Endothelial cell of umbilical vein (primary cell): ENCODE measurements around the gene ZNF837. TPM values are rescaled to one million over a fixed set of nuclear protein-coding genes. Genes with fewer than 3 reads are reported as not detected.

Source experiments
- BruUV-seq: library from RNA; stranded (reverse); fragments of 400-500 nt; replicated peaks from 2 replicates; lab custom pipeline; 2021; lab: Mats Ljungman, UMichigan
- CTCF ChIA-PET: fragments of 300-600, 350-600 bp; sonication (Branson Sonifier 250); formaldehyde crosslinking; loops from one replicate; lab custom pipeline; 2021; ENCODE audit warnings: antibody characterized with exemption, inconsistent platforms; lab: Charles Lee
- POLR2A ChIA-PET: fragments of 300-600, 350-600 bp; sonication (Branson Sonifier 250); formaldehyde crosslinking; loops from one replicate; lab custom pipeline; 2021; ENCODE audit warnings: antibody characterized with exemption, inconsistent platforms; lab: Charles Lee
- DNase-seq: peaks from one replicate; pipeline ENCODE4 v3.0.0-alpha.2; 2011; ENCODE audit warnings: low read depth, low spot score
- FAIRE-seq: peaks from 2 replicates; lab custom pipeline; 2011; peaks lifted over from hg19 to GRCh38; lab: Jason Lieb, UNC
- H2AFZ ChIP-seq: 2 replicates; pipeline ENCODE4 v1.6.0; 2012; ENCODE audit warnings: low read depth, low read length, control low read depth, inconsistent platforms
- H3K27ac ChIP-seq: 2 replicates; pipeline ENCODE4 v1.5.1; 2011; ENCODE audit warnings: low read depth, mild to moderate bottlenecking, control low read depth, low read length, moderate library complexity; ENCODE audit not compliant: insufficient read depth
- H3K27me3 ChIP-seq, 2 experiments: 2 replicates each; pipeline versions ENCODE4 v1.6.0 to v1.6.1; 2011; ENCODE audit warnings: low read length in 2 of 2, mixed read lengths in 1 of 2; ENCODE audit not compliant: control insufficient read depth in 2 of 2, insufficient read depth in 2 of 2
- H3K36me3 ChIP-seq, 2 experiments: 2 replicates in 1 of 2; 3 replicates in 1 of 2; pipeline ENCODE4 v1.5.1; 2011; ENCODE audit warnings: low read length in 2 of 2, mild to moderate bottlenecking in 1 of 2, moderate library complexity in 1 of 2; ENCODE audit not compliant: control insufficient read depth in 2 of 2, insufficient read depth in 2 of 2; ENCODE audit errors: extremely low read depth in 1 of 2
- H3K4me1 ChIP-seq: 3 replicates; pipeline ENCODE4 v1.5.1; 2011; ENCODE audit warnings: mild to moderate bottlenecking, low read length; ENCODE audit not compliant: control insufficient read depth, insufficient read depth; ENCODE audit errors: extremely low read depth
- H3K4me2 ChIP-seq: 2 replicates; pipeline ENCODE4 v1.6.1; 2011; ENCODE audit warnings: low read length, control low read depth, mixed read lengths; ENCODE audit not compliant: insufficient read depth
- H3K4me3 ChIP-seq, 3 experiments: fragments of 200-600 bp in 1 of 3; sonication (generic), shearing (Covaris generic) in 1 of 3; replicated peaks in 1 of 3; 2 replicates each; pipeline ENCODE4 v1.5.1; 2011 to 2016; ENCODE audit warnings: control low read depth in 3 of 3, low read length in 3 of 3, mild to moderate bottlenecking in 2 of 3, inconsistent platforms in 1 of 3, low read depth in 1 of 3, moderate library complexity in 1 of 3; ENCODE audit not compliant: insufficient read depth in 1 of 3
- H3K79me2 ChIP-seq: 2 replicates; pipeline ENCODE4 v1.6.0; 2012; ENCODE audit warnings: low read length, inconsistent platforms; ENCODE audit not compliant: control insufficient read depth, insufficient read depth
- H3K9ac ChIP-seq: replicated peaks from 2 replicates; pipeline ENCODE3; 2011; ENCODE audit warnings: low read length, control low read depth; ENCODE audit not compliant: insufficient read depth; ENCODE audit errors: extremely low read depth
- H3K9me1 ChIP-seq: replicated peaks from 3 replicates; pipeline ENCODE4 v1.6.0; 2011; ENCODE audit warnings: mild to moderate bottlenecking, low read length; ENCODE audit not compliant: control insufficient read depth, insufficient read depth; ENCODE audit errors: extremely low read depth
- H3K9me3 ChIP-seq: replicated peaks from 2 replicates; pipeline ENCODE4 v1.5.1; 2012; ENCODE audit warnings: low read length, inconsistent platforms; ENCODE audit not compliant: control insufficient read depth, insufficient read depth
- H4K20me1 ChIP-seq: replicated peaks from 2 replicates; pipeline ENCODE3; 2011; ENCODE audit warnings: mild to moderate bottlenecking, low read length; ENCODE audit not compliant: control insufficient read depth, insufficient read depth; ENCODE audit errors: extremely low read depth
- EZH2 ChIP-seq: IDR thresholded peaks from 2 replicates; pipeline ENCODE4 v1.6.1; 2012; ENCODE audit warnings: borderline replicate concordance, low read depth, mild to moderate bottlenecking, moderate library complexity, low read length, inconsistent platforms; ENCODE audit not compliant: severe bottlenecking
- FOS ChIP-seq: IDR thresholded peaks from 2 replicates; pipeline ENCODE4 v1.6.1; 2011; ENCODE audit warnings: mild to moderate bottlenecking, low read length, moderate library complexity, borderline replicate concordance; ENCODE audit not compliant: insufficient read depth
- GATA2 ChIP-seq: IDR thresholded peaks from 2 replicates; pipeline ENCODE4 v1.7.0; 2011; ENCODE audit warnings: low read depth, mild to moderate bottlenecking, moderate library complexity, mixed read lengths, low read length; ENCODE audit not compliant: insufficient read length, insufficient read depth
- JUN ChIP-seq: IDR thresholded peaks from 2 replicates; pipeline ENCODE4 v1.6.1; 2011; ENCODE audit warnings: borderline replicate concordance, low read depth; ENCODE audit not compliant: insufficient read length, insufficient read depth
- MYC ChIP-seq: IDR thresholded peaks from one replicate; pipeline ENCODE4 v1.6.1; 2011; ENCODE audit warnings: mild to moderate bottlenecking, low read depth, low read length
- POLR2A ChIP-seq: IDR thresholded peaks from 2 replicates; pipeline ENCODE4 v1.6.1; 2012; ENCODE audit warnings: low read depth, mild to moderate bottlenecking, control low read depth, low read length
- POLR2AphosphoS5 ChIP-seq: IDR thresholded peaks from 2 replicates; pipeline ENCODE4 v1.6.1; 2012; ENCODE audit warnings: low read depth, mild to moderate bottlenecking, control low read depth, low read length, moderate library complexity; ENCODE audit not compliant: insufficient read depth
- dilution Hi-C: fragments of 300-500 bp; cut with MboI; formaldehyde crosslinking; loops from one replicate; pipeline ENCODE4 v1.15.0; 2019; ENCODE audit warnings: low sequenced_read_pairs; ENCODE audit not compliant: extremely low pct_ligation_motif_present
- intact Hi-C: fragments of 100-400 bp; cut with micrococcal nuclease; formaldehyde crosslinking; loops from one replicate; pipeline ENCODE4 v1.10.0; 2022
- polyA plus RNA-seq, 4 experiments: library from polyadenylated mRNA; depleted of rRNA in 3 of 4; stranded (reverse) in 3 of 4; unstranded in 1 of 4; fragments of >200 nt; gene quantifications; 2 replicates each; pipeline versions ENCODE4 v1.2.1 to v1.2.3, GENCODE V29; 2011 to 2012; ENCODE audit warnings: missing spikeins in 1 of 4
- total RNA-seq: library from RNA; stranded (reverse); gene quantifications from 2 replicates; pipeline ENCODE4 v1.2.3, GENCODE V29; 2021
- TF ChIP-seq, protein P1 (sequence below): IDR thresholded peaks from 2 replicates; pipeline ENCODE4 v1.6.1; 2011; ENCODE audit not compliant: insufficient read depth, insufficient read length
- TF ChIP-seq, protein P2 (sequence below), 2 donors: IDR thresholded peaks; 1 replicate in 1 of 2; 2 replicates in 1 of 2; pipeline ENCODE4 v1.5.1; 2011; ENCODE audit warnings: low read length in 2 of 2, mild to moderate bottlenecking in 2 of 2, moderate library complexity in 2 of 2, control low read depth in 1 of 2, inconsistent platforms in 1 of 2, low read depth in 1 of 2; ENCODE audit not compliant: insufficient read depth in 1 of 2; ENCODE audit errors: extremely low read depth in 1 of 2

ZNF837 gene
- total and polyA plus RNA-seq, 2 donors (not counting 3 experiments of a cell fraction or from before 2014, with no cell fraction given): 1.4 to 1.6 TPM

DNA sequence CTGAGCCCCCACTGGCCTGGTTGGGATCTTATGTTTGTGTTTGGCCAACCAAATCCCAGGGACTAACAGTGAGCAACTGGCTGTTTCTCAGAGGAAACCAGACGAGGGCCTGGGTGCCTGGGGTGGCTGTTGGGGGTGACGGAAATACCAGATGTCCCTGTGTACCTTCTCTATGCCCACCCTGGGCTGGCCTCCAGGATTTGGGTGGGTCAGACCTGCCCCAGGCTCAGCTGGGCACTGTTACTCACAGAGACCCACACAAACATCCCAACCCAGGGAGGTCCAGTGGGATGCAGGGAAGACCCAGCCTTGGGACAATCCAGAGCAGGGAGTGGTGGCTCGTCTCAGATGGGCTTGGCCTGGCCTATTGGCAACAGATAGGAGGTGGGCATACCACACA is 45.2 kb downstream of the ZNF837 start:
- no peak overlapping the region for H3K4me2 ChIP-seq
- dilution Hi-C loops (no loop called here), intact Hi-C loops (no loop called here)
- no peaks in the 10 kb centered on the region for H3K27me3 ChIP-seq
- H4K20me1 ChIP-seq: no peaks in the 10 kb centered on the region
- no peaks in the 10 kb centered on the region for H3K9me1 ChIP-seq
- peaks cover 2% of the 10 kb centered on the region for H3K9me3 ChIP-seq
- peaks cover 0 to 22% of the 10 kb centered on the region in 2 experiments for H3K36me3 ChIP-seq
- H3K27ac ChIP-seq: no peak overlapping the region
- H3K9ac ChIP-seq: no peak overlapping the region
- DNase-seq (no peak), FAIRE-seq (no peak)
- ChIA-PET CTCF (no interaction called here), POLR2A (no interaction called here)
- H2AFZ ChIP-seq: no peak overlapping the region
- no peak overlapping the region for H3K4me3 ChIP-seq
- no peaks in the 10 kb centered on the region for H3K79me2 ChIP-seq
- BruUV-seq: no TSS peak
- TF ChIP-seq, protein P1, sequence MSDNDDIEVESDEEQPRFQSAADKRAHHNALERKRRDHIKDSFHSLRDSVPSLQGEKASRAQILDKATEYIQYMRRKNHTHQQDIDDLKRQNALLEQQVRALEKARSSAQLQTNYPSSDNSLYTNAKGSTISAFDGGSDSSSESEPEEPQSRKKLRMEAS: no peak
- TF ChIP-seq, protein P2, sequence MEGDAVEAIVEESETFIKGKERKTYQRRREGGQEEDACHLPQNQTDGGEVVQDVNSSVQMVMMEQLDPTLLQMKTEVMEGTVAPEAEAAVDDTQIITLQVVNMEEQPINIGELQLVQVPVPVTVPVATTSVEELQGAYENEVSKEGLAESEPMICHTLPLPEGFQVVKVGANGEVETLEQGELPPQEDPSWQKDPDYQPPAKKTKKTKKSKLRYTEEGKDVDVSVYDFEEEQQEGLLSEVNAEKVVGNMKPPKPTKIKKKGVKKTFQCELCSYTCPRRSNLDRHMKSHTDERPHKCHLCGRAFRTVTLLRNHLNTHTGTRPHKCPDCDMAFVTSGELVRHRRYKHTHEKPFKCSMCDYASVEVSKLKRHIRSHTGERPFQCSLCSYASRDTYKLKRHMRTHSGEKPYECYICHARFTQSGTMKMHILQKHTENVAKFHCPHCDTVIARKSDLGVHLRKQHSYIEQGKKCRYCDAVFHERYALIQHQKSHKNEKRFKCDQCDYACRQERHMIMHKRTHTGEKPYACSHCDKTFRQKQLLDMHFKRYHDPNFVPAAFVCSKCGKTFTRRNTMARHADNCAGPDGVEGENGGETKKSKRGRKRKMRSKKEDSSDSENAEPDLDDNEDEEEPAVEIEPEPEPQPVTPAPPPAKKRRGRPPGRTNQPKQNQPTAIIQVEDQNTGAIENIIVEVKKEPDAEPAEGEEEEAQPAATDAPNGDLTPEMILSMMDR (IDR thresholded peaks at IDR 0.05; ENCODE audit: extremely low read depth in 1 of 2, insufficient read depth in 1 of 2, low read depth in 1 of 2, low read length in 2 of 2): no peak
- no peak for TF ChIP-seq EZH2
- TF ChIP-seq MYC: no peak
- no peak for TF ChIP-seq GATA2
- TF ChIP-seq JUN: no peak
- TF ChIP-seq POLR2A: no peak
- no peak for TF ChIP-seq POLR2AphosphoS5
- TF ChIP-seq FOS: no peak
- no peaks in the 10 kb centered on the region for H3K4me1 ChIP-seq
